ENCODE results near the gene DYNLT5.
"Not testable (repeated sequence)": the region's sequence is repeated elsewhere in the genome, so short reads cannot be mapped to it uniquely, and the experiment has no call there.

The DYNLT5 gene, protein sequence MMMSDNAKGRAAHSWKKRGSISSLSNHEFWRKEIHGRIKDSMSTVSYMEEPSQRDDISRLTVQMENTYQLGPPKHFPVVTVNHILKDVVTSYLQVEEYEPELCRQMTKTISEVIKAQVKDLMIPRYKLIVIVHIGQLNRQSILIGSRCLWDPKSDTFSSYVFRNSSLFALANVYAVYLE

DNA sequence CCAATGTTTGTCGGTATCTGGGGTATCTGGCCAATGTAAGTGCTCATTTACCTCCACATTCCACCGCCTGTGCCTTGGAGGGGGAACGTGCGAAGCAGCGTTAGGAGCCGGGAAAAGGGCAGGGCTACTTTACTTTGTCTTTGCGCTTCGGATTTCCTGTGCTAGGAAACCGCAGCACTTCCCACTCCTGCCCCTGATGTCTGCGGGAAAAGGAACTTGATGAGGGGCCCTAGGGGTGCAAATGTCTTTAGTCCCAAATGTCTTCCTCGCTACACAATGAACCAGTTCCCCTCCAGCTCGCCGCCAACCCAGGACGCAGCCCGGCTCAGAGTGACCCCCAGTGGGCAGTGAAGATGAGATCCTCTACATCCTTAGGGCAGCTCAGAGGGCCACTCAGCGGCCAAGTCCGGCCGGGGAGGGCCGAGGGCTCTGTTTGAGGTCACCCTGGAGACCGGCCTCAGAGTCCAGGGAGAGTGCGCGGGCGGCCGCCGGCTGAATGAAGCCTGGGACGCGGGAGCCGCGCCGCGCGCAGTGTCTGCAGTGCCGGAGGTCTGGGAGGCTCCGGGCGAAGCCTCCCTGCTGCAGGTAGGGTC is at the start of gene DYNLT5:
DYNLT5 (plus strand) TSS at position 460 of the 593 bp plus-strand sequence. CDS start 2,200 bp downstream, outside the sequence.
- in situ Hi-C loops (cut with HindIII; ENCODE audit: low sequenced_read_pairs) = no loop called here

DNA sequence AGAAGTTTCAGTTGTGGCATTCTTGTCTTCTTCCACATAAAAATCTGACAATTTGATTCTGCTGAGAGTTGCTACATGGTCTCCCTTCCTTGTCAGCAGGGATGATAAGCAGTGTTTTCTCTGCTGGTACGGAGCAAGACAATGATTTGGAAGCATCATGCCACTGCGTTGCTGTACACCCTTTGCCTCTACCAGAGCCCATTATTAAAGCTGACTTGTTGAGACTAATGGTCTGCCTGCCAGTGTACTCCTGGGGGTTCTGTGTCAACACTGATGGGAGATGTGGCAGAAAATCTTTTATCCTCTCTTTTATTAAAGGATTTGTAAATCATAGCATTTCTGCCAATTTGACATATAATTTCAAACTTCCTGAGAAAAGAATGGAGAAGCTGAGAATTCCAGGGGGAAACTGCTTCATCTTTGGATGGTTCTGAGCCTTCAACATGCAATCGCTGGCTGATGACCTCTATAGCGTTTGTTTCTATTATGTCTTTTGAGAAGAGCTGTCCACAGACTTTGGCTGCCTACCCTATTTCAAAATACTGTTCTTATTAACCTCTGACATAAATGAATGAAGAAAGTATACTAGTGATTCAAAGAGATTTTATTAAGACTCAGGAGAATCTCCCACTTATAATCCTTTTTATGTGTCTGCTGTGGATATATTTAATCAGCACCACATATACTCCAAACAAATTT is 47.9 kb upstream of the DYNLT5 start:
- in situ Hi-C loops (cut with HindIII; ENCODE audit: low sequenced_read_pairs) = no loop called here

DNA sequence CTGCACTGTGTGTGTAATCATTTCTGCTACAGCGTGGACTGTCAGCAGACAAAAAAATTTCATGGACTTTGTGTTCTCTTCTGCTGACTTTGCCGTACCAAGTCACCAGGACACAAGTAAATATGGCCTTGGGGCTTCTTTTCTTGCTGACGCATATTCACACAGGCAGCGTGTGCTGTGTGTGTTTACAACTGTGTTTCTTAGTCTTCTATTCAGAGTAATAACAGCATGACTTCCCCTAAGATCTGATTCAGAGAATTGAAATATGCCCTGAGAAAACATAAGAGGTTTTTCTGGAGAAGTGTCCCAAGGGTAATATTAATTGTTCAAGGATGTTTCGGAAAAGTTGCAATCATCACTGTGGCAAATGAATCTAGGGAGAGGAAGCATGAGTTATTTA is 47.1 kb upstream of the DYNLT5 start:
- in situ Hi-C loops (cut with HindIII; ENCODE audit: low sequenced_read_pairs) = no loop called here

DNA sequence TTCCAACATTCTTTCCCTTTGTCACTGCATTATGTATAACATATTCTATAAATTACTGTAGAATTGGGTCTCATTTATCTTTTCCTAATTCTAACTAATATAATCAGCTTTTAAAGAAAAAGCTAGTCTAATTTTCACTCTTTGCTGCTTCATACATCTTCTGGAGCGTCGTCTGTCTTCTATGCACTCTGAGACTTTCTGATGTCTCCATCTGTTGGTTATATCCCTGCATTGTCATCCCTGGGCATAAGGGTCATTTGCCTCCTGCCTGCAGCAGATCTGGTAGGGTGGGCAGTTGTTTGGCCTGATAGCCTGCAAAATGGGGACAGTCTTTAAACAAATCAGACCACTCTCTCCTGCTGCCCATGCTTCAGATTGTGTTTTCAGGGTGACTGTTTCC is 40.8 kb upstream of the DYNLT5 start:
- in situ Hi-C loops (cut with HindIII; ENCODE audit: low sequenced_read_pairs) = no loop called here

DNA sequence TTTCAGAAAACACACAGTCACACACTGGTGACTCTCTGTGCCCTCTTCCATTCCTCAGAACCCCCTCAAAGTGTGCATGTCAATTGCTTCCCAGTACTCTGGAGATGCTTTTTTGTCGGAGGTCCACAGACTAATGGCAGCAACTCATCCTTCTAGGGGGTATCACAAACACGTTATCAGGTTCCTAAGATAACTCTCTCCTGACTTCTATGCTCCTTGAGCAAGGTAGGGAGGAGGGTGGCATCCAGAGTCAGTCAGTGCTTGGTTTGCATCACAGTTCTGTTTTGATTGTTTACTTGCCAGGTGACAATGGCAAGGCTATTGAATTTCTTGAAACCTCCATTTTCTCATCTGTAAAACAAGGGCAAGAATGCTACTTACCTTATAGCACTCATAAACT is 39.4 kb upstream of the DYNLT5 start:
- in situ Hi-C loops (cut with HindIII; ENCODE audit: low sequenced_read_pairs) = no loop called here

DNA sequence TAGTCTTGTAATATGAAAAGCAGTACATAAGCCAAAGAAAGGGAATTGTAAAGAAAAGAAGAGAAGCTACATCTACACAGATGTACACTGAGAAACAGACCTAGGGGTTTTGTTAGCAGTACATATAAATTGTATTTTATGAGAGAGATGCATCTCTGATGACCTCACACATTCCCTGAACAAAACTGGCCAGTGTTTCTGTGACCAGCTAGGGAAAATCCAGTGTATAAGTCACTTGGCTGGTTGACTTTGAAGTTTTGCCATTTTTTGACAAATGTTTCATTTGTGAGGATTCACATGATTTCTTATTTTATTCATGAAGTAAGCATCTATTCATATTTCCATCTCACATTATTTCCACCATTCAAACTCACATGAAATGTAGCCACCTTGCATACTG is 28.3 kb upstream of the DYNLT5 start:
- in situ Hi-C loops (cut with HindIII; ENCODE audit: low sequenced_read_pairs) = no loop called here

DNA sequence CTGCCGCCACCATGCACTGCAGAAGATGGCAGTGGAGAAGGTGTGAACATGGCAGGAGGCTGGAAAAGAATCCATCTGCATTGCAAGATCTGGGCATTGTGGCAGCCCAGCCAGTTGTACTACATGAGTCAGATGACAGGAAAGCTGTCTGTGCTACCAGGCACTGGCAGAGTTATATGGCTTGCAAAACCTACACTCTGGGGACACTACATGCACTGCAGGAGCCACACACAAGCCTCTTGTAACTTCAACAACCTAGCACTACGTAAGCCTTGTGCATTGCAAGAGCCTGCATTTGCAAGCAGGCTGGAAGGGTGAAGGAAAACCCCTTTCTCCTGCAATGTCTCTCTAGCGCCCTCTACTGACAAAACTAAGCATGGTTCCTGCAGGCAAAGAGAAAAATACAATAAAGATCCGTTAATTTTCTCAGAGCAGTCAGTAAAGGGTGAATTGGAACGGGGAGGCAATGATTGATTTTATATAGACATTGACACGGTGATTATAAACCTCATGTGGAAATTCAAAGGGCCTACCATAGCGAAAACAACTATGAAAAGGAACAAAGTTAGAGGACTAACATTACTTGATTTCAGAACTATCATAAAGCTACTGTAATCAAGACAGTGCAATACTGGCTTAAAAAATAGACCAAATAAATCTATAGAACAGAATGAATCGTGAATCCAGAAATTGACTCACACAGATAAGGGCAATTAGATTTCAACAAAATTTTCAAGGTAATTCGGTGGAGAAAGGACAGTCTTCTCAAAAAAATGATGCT is 26.2 kb upstream of the DYNLT5 start:
- in situ Hi-C loops (cut with HindIII; ENCODE audit: low sequenced_read_pairs) = no loop called here

DNA sequence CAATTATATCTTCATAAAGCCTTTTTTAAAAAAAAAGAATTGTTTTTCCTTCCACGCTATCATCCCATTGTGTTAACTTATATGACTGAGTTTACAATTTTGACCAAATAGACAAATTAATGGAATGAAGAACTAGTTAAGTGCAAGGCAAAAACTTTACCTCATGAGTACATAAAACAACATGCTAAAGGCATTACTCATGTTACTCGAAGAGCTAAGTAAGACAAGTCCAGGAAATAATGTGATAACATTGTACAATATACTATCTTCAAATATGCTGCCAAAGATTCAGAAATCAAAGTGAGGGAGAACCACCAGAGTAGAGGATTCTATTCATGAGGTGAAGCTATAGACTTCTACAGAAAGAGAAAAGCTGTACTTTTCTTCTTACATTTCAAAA is 24.2 kb upstream of the DYNLT5 start:
- in situ Hi-C loops (cut with HindIII; ENCODE audit: low sequenced_read_pairs) = no loop called here

DNA sequence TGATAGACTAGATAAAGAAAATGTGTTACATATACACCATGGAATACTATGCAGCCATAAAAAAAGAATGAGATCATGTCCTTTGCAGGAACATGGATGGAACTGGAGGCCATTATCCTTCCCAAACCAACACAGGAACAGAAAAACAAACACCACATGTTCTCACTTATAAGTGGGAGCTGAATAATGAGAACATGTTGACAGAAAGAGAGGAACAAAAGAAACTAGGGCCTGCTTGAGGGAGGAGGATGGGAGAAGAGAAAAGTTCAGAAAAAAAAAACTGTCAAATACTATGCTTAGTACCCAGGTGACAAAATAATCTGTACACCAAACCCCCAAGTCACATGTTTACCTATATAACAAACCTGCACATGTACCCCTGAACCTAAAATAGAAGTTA is 23.5 kb upstream of the DYNLT5 start:
- in situ Hi-C loops (cut with HindIII; ENCODE audit: low sequenced_read_pairs) = not testable (repeated sequence)

DNA sequence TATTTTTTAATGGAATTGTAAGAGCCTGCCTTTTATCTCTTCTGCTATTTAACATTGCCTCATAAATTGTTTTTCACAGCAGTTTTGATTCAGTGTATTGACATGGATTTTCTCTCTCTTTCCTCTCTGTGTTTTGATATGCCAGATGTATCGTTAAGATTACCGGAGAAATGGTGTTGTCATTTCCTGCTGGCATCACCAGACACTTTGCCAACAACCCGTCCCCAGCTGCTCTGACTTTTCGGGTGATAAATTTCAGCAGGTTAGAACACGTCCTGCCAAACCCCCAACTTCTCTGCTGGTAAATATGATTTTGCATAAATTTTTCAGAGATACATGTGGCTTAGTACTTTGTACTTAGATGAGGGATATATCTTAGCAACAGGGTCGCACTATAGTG is 23.1 kb upstream of the DYNLT5 start:
- in situ Hi-C loops (cut with HindIII; ENCODE audit: low sequenced_read_pairs) = no loop called here

DNA sequence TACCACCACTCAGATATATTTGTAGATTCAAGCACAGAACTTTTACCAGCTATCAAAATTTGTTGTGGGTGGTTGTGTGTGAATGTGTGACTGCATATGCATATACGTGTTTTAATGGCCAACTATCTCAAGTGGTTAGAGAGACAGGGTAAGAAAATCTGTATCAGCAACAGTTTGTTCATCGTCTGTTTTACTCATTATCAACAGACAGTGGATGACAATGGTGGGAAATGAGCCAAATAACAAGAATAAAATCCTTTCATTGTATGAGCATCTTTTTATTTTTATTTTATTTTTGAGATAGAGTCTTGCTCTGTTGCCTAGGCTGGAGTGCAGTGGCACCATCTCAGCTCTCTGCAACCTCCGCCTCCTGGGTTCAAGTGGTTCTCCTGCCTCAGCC is 22.7 kb upstream of the DYNLT5 start:
- in situ Hi-C loops (cut with HindIII; ENCODE audit: low sequenced_read_pairs) = no loop called here

DNA sequence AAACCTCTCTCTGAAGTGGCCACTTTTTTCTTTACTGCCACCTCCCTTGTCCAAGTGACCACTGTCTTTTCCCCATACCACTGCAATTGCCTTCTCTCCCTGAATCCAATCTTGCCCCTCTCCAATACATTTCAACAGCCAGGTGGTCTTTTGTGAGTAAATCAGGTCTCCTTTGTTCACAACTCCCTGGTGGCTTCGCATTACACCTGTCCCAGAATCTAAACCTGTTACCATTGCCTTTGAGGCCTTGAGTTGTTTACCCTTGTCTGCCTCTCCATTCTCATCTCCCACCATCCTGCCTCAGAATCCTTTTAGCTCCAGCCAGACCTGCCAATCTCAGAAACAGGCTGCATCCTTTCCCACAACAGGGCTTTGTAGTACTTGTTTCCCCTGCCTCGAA is 21.8 kb upstream of the DYNLT5 start:
- in situ Hi-C loops (cut with HindIII; ENCODE audit: low sequenced_read_pairs) = no loop called here

DNA sequence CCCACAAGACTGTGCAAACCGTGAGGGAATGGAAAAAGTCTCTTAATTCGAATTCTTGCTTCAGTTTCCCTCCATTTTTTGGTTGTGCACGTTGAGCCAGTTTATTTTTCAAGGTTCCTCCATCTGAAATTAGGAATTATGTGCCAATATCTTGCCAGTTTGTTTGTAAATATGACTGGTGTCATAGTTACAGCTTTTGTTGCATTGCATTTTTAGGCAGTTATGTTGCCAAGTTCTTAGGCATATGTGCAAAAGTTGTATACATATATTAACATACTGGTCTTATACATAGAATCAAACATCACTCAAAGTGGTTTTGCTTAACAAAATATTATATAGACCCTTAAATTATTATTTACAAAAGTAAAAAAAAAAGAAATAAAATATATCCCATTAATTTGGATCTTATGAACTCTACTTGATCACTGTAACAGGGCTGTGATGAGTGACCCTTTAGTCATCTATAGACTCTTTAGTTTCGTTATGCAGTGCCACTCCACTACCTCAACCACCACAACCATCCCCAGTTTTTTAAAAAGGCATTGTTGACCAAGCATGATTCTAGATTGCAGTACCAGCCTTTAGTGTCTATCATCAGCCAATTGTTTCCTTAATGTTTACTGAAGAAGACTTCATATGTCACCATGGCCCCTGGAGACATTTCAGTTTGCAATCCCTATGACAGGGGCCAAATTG is 20.9 kb upstream of the DYNLT5 start:
- in situ Hi-C loops (cut with HindIII; ENCODE audit: low sequenced_read_pairs) = no loop called here

DNA sequence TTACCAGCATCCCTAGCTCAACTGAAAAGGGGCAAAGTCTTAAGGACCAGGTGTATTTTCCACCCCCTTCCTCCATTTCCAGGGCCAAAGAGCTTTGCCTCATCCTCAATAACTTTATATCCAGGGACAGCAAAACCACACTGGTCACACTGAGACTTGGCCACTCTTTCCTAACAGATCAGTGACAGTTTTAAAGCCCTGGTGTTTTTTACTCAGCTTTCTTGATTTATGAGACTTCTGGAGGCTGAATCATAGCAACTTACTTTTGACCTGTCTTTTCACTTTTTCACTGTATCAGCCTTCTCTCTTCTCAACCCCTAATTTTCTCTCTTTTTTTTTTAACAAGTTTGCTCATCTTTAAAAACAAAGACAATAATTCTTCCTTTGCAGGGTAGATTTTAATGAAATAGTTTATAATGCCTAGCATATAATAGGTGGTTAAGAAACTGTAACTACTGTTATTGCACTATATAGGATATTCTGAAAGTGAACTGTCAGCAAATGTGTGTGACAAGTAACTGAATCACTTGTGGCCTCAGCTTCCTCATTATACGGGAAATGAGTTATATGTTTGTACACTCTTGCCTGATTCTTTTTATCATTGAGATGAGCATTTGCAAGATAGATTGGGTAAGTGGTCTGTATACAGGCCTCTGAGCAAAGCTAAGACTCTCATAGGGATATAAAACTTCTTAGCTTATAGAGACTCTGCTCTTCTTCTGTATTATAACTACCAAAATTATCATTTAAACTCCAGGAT is 19.7 kb upstream of the DYNLT5 start:
- in situ Hi-C loops (cut with HindIII; ENCODE audit: low sequenced_read_pairs) = no loop called here

DNA sequence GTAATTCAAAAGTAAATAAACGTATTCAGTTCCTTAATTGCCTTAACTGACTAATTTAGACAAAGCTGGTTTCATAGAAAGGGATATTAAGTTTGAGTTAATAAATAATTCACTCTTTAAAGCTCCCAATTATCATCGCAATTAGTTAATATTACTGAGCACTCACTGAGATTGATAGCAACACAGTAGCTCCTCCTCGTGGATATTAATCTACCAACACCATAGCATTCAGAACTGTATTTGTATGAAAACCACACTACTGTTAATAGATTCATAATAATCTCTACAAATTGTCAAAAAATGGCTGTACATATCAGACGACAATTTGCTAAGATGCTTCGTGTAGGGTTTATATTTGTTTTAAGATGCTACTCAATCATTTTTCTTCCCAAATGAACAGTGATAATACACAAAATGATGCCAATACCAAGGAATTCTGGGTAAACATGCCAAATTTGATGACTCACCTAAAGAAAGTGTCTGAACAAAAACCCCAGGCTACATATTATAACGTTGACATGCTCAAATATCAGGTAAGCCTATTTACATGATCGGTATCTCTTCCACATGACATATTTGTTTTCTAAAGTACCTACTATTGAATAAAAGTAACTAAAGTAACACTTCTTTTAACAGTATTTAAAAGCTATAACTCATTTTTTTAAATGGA is 18.8 kb upstream of the DYNLT5 start:
- in situ Hi-C loops (cut with HindIII; ENCODE audit: low sequenced_read_pairs) = no loop called here

DNA sequence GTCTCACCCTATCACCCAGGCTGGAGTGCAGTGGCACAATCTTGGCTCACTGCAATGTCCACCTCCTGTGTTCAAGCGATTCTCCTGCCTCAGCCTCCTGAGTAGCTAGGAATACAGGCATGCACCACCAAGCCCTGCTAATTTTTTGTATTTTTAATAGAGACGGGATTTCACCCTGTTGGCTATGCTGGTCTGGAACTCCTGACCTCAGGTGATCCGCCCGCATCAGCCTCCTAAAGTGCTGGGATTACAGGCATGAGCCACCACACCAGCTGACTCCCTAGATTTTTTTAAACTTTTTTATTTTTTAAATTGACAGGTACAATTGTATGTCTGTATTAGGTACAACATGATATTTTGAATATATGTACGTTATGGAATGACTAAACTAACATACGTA is 17.7 kb upstream of the DYNLT5 start:
- in situ Hi-C loops (cut with HindIII; ENCODE audit: low sequenced_read_pairs) = not testable (repeated sequence)

DNA sequence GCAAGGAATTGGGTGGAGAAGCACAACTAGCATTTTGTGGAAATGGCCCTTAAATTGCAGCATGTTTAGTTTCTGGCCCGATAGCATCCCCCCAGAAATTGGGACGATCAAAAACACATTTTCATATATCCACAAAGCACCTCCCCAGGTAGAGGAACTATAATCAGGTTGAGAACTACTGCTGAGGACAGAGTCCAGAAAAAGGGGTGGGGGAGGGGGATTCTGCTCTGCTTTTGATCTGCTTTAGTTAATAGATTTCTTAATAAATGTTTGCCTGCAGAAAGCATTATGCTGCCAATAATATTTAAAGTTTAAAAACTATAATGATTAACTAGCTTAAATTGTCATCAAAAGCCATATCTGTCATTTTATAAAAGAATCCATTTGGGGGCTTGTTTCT is 14.4 kb upstream of the DYNLT5 start:
- in situ Hi-C loops (cut with HindIII; ENCODE audit: low sequenced_read_pairs) = no loop called here

DNA sequence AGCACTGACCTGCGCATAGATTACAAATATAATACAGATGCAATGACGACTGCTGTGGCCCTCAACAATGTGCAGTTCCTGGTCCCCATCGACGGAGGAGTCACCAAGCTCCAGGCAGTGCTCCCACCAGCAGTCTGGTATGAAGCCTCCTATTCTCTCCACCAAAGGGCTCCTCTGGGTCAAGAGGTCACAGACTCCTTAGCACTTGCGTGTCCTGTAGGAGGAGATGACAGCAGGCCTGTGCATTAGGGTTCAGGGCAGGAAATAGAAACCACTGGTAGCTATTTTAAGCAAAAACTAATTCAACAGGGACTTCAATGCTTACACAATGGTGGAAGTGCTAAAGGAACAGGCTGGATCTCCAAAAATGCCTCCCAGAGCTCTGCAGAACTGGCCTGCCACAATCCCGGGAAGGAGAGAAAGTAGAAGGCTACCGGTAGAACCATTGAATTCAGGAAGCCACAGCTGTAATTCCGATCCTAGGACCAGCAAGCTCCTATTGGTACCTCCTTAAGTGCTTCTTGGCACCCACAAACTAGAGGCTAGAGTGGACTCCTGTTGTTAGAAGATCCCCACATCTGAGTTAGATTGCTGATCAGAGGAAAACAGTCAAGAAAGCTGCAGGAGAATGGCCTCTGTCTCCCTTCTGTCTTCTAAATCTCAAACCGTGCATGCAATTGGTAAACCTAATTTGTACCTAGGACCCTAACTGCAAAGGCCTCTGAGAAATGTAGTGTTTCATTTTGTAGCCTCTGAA is 12.7 kb upstream of the DYNLT5 start:
- in situ Hi-C loops (cut with HindIII; ENCODE audit: low sequenced_read_pairs) = no loop called here

DNA sequence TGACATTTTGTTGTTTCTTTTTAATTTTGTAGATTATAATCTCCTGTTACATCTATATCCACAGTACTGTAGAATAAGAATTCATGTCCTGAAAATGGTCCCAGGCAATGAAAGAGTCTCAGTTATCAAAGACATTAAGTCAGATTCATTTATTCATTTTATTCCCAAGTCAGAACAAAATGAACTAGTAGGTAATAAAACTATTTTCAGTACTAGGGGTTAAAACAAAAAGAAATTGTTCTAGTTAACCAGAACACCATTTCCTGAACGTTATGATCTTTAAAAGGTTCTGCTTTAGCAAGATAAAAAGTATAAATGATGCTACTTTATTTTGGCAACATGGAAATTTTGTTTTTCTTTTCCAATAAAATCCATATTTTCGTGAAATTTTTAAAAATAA is 6.8 kb upstream of the DYNLT5 start:
- in situ Hi-C loops (cut with HindIII; ENCODE audit: low sequenced_read_pairs) = no loop called here

All from DLD1 (cell line).